Measurements from ENCODE around the gene ALOX5.
A peak's percentile ranks its signal among the peaks of the same experiment; 100 is the strongest.

ALOX5 gene

GRCh38 chr10:45444022-45444421, 70.0 kb downstream of the ALOX5 start:
- DNase-seq = no peak

GRCh38 chr10:45444976-45445898, 71.2 kb downstream of the ALOX5 start:
- DNase-seq = no peak

- no peak for DNase-seq
These were observed 72.8 kb downstream of the ALOX5 start for GRCh38 chr10:45446858-45447257.

GRCh38 chr10:45447416-45447815, 73.4 kb downstream of the ALOX5 start:
- no peak for DNase-seq

GRCh38 chr10:45450866-45451265, 76.8 kb downstream of the ALOX5 start:
- no peak for DNase-seq

- no peak for DNase-seq
These were observed 77.4 kb downstream of the ALOX5 start for GRCh38 chr10:45451407-45451806.

- no peak for DNase-seq
These were observed 78.3 kb downstream of the ALOX5 start for GRCh38 chr10:45452268-45452667.

- no peak for DNase-seq
These were observed 78.9 kb downstream of the ALOX5 start for GRCh38 chr10:45452743-45453452.

- DNase-seq = no peak
These were observed 79.7 kb downstream of the ALOX5 start for GRCh38 chr10:45453639-45454255.

GRCh38 chr10:45454262-45454661, 80.2 kb downstream of the ALOX5 start:
- DNase-seq = no peak

- DNase-seq = no peak
These were observed 80.8 kb downstream of the ALOX5 start for GRCh38 chr10:45454859-45455258.

- no peak for DNase-seq
These were observed 82.2 kb downstream of the ALOX5 start for GRCh38 chr10:45456233-45456632.

- no peak for DNase-seq
These were observed 82.8 kb downstream of the ALOX5 start for GRCh38 chr10:45456822-45457221.

GRCh38 chr10:45457487-45457886, 83.5 kb downstream of the ALOX5 start:
- no peak for DNase-seq

GRCh38 chr10:45460235-45460878, 86.3 kb downstream of the ALOX5 start:
- DNase-seq = no peak

- DNase-seq = no peak
These were observed 87.0 kb downstream of the ALOX5 start for GRCh38 chr10:45461034-45461433.

GRCh38 chr10:45463244-45464116, 89.5 kb downstream of the ALOX5 start:
- DNase-seq = no peak

- DNase-seq = peak; percentile 6
These were observed 91.0 kb downstream of the ALOX5 start for GRCh38 chr10:45464958-45465567.

GRCh38 chr10:45466784-45467183, 92.8 kb downstream of the ALOX5 start:
- DNase-seq = no peak

- DNase-seq = no peak
These were observed 94.1 kb downstream of the ALOX5 start for GRCh38 chr10:45468079-45468478.
